Left kidney (tissue), 2 donors: ENCODE measurements around the gene NT5DC2. TPM values are rescaled to one million over a fixed set of nuclear protein-coding genes. Genes with fewer than 3 reads are reported as not detected.

ENCODE experiments used
- DNase-seq: peaks from one replicate; pipeline ENCODE4 v3.0.0-alpha.2; 2013
- polyA plus RNA-seq: library from polyadenylated mRNA; unstranded; fragments of 120-200 nt; gene quantifications from one replicate; pipeline ENCODE4 v1.2.1, GENCODE V29; 2013; ENCODE audit not compliant: insufficient read length

NT5DC2 gene
- polyA plus RNA-seq, 1 donor: 159 TPM

GRCh38 chr3:52525680-52526561 is 7.7 kb downstream of the NT5DC2 start:
- DNase-seq: no peak

- DNase-seq: peak; percentile 33
These were observed 8.6 kb downstream of the NT5DC2 start for GRCh38 chr3:52524752-52525679.

- DNase-seq: no peak
These were observed 9.4 kb downstream of the NT5DC2 start for GRCh38 chr3:52524258-52524751.

GRCh38 chr3:52523386-52524257 is 10.0 kb downstream of the NT5DC2 start:
- no peak for DNase-seq

- DNase-seq: no peak
These were observed 10.9 kb downstream of the NT5DC2 start for GRCh38 chr3:52522651-52523251.

DNA sequence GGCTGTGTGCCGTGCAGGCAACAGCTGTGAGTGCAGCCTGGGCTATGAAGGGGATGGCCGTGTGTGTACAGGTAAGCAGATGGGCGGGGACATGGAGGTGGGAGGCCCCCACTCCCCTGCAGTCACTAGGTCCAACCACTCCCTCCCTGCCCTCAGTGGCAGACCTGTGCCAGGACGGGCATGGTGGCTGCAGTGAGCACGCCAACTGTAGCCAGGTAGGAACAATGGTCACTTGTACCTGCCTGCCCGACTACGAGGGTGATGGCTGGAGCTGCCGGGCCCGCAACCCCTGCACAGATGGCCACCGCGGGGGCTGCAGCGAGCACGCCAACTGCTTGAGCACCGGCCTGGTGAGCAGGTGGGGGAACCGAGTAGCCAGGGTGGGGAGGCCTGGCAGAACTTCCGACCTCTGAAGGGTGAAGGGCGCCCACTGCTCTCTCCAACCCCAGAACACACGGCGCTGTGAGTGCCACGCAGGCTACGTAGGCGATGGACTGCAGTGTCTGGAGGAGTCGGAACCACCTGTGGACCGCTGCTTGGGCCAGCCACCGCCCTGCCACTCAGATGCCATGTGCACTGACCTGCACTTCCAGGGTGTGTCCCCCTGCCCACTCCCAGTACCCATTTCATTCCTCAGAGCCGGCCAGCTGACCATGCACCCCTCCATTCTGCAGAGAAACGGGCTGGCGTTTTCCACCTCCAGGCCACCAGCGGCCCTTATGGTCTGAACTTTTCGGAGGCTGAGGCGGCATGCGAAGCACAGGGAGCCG is 11.6 kb downstream of the NT5DC2 start:
- DNase-seq: no peak

DNA sequence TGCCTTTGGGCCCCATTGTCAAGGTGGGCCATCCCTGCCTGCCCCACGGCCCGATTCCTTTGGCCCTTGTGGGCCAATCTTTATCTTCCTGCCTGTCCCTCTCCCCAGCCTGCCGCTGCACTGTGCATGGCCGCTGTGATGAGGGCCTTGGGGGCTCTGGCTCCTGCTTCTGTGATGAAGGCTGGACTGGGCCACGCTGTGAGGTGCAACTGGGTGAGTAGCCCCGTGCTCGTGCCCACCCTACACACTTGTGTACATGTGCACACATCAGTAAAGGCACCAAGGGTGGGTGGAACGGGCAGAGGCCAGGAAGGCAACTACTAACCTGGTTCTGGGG is 12.2 kb downstream of the NT5DC2 start:
- no peak for DNase-seq

- no peak for DNase-seq
These were observed 12.8 kb downstream of the NT5DC2 start for GRCh38 chr3:52520716-52521487.

GRCh38 chr3:52520141-52520667 is 13.5 kb downstream of the NT5DC2 start:
- DNase-seq: no peak

- DNase-seq: no peak
These were observed 14.1 kb downstream of the NT5DC2 start for GRCh38 chr3:52519445-52520140.

- DNase-seq: no peak
These were observed 14.8 kb downstream of the NT5DC2 start for GRCh38 chr3:52518723-52519444.

GRCh38 chr3:52517796-52518722 is 15.6 kb downstream of the NT5DC2 start:
- DNase-seq: no peak

DNA sequence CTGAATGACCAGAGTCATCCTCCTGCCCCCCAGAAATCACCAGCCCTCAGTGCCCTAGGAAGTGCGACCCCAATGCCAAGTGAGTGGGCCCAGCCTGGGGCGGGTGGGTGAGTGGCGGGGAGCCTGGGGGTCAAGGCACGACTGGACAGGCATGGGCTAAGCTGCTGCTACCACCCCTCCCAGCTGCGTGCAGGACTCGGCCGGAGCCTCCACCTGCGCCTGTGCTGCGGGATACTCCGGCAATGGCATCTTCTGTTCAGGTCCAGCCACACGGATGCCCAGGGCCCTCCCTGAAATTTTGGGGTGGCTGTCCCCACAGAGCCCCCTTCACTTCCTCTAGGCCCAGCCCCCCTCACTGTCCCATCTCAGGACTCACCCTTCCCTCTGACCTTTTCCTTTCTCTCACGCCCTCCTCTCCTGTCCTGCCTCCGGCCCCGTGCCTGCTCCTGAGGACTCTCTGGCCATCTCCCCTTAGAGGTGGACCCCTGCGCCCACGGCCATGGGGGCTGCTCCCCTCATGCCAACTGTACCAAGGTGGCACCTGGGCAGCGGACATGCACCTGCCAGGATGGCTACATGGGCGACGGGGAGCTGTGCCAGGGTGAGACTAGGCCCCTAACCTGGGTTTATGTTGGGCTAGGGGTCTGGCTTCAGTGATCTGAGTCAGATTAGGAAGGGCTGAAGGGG is 17.0 kb downstream of the NT5DC2 start:
- no peak for DNase-seq

DNA sequence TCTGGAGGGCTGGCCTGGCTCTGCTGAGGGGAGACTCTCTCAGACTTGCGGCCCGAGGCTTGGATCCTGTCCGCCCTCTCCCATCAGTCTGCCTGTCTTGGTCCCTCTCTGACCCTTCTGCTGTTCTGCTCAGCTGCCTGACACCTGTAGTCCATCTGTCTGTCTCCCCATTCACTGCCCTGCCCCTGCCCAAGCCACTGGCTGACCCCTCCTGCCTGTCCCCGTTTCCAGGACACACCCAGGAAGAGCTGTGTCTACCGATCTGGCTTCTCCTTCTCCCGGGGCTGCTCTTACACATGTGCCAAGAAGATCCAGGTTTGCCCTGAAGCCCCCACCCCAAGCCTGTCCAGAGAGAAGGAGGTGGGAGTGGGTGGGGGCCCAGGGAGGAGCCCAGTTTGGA is 18.5 kb downstream of the NT5DC2 start:
- no peak for DNase-seq

DNA sequence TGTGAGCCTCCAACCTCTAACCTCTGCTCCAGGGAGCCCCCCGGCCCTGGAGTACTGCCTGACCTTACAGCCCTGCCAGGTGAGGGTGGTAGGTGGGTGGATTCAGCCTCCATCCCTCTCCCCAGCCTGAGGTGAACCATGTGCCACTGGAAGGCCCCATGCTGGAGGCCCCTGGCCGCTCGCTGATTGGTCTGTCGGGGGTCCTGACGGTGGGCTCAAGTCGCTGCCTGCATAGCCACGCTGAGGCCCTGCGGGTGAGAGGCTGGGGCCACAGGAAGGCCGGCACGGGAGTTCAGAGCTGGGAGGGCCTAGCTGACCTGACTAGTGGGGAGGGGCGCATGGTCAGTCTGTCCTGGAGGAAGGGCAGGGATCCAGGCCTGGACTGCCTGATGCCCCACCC is 19.1 kb downstream of the NT5DC2 start:
- no peak for DNase-seq

DNA sequence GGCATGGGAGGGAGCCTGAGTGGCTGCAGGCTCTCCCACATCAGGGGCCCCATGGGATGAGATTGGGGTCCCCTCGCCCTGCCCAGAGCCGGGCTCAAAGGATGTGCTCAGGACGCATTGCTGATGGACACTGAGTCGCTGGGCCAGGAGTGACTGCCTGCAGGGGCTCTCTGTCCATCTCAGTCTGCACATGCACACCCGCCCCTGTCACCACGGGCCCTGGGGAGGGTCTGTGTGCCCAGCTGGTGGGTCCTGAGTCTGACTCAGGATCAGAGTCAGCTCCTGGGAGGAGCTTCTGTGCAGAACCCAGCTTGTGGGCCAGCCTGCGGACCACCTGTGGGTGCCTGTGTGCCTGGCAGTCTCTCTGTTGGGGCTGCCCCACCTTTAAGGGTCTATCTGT is 20.4 kb downstream of the NT5DC2 start:
- DNase-seq: no peak
